ENCODE data around the gene RNF141.

Gene RNF141

DNA sequence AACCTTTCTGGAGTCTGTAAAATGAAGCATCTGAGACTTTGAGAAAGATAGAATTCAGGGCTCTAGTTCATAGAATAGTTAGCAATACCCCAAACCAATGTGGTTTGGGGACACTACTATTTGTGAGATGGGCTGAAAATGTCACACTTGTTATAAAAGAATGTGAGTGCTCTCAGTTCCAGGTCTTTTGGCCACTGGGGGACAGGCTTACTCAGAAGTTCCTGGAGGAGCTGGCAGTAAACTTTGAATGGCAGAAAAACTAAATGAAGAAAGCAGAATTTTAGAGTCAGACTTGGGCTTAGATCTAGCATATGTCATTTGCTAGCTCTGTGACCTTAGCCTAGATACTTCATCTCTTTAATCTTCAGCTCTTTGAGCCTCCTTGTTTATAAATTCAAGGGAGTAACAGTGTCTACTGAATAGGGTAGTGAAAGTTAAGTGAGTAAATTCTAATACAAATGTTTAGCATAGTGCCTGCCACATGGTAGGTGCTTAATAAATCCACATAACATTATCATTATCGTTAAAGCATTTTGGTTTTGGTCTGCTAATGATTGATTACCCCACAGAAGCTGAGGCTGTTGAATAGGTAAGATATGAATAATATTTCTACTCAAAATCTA lies 23.8 kb upstream of the RNF141 start:
- TF ChIP-seq CTCF (IDR thresholded peaks at IDR 0.05; ENCODE audit: control insufficient read depth, insufficient read depth, low read depth, low read length, missing control alignments), result peak; percentile 55
- DNase-seq (ENCODE audit: low read depth), result no peak

DNA sequence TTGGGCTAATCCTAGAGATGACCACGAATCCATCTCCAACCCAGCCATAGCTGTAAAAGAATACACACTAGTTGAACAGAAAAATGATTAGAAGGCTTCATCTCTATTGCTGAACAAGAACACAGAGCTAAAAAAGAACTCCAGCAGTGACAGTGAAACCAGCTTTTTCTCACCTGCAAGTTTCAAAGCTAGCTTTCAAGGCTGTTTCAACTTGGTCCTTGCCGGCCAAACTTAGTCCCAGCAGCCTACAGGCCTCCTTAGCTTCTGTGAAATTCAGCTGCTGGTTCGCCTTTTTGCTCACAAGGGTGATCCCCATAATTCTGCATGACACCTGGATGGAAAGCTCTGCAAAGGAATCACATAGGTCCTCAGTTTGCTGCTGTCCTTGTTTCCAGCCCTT lies 23.0 kb upstream of the RNF141 start:
- no peak for DNase-seq (ENCODE audit: low read depth)
- H3K4me3 ChIP-seq (ENCODE audit: control insufficient read depth, low read depth, low read length), result no peak overlapping the region
- no peak for TF ChIP-seq CTCF (IDR thresholded peaks at IDR 0.05; ENCODE audit: control insufficient read depth, insufficient read depth, low read depth, low read length, missing control alignments)

More for the DNA sequence above, 23.8 kb upstream of the RNF141 start:
- H3K4me3 ChIP-seq (ENCODE audit: control insufficient read depth, low read depth, low read length), result no peak overlapping the region

GRCh38 chr11:10561947-10562346 lies 21.0 kb upstream of the RNF141 start:
- no peak for TF ChIP-seq CTCF (IDR thresholded peaks at IDR 0.05; ENCODE audit: control insufficient read depth, insufficient read depth, low read depth, low read length, missing control alignments)
- DNase-seq (ENCODE audit: low read depth), result no peak
- no peak overlapping the region for H3K4me3 ChIP-seq (ENCODE audit: control insufficient read depth, low read depth, low read length)

GRCh38 chr11:10561043-10561818 lies 20.2 kb upstream of the RNF141 start:
- TF ChIP-seq CTCF (IDR thresholded peaks at IDR 0.05; ENCODE audit: control insufficient read depth, insufficient read depth, low read depth, low read length, missing control alignments), result no peak
- no peak overlapping the region for H3K4me3 ChIP-seq (ENCODE audit: control insufficient read depth, low read depth, low read length)
- DNase-seq (ENCODE audit: low read depth), result no peak

DNA sequence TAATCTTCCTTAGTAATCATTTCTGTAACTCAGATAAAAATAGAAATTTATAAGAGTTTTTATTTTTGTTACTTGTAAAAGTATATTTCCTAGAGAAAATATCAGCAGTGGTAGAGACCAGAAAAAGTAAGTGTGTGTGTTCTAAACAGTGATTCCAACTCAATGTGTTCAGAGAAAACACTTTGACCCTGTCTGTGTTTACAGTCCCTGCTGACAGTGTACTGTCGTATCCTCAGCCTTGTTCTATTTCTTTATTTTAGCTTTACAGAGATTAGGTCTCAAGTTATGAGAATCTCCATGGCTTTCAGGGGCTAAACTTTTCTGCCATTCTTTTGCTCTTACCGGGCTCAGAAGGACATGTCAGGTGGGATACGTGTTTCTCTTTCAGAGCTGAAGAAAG lies 17.3 kb upstream of the RNF141 start:
- TF ChIP-seq CTCF (IDR thresholded peaks at IDR 0.05; ENCODE audit: control insufficient read depth, insufficient read depth, low read depth, low read length, missing control alignments), result no peak
- DNase-seq (ENCODE audit: low read depth), result no peak
- H3K4me3 ChIP-seq (ENCODE audit: control insufficient read depth, low read depth, low read length), result no peak overlapping the region

GRCh38 chr11:10556590-10556989 lies 15.6 kb upstream of the RNF141 start:
- TF ChIP-seq CTCF (IDR thresholded peaks at IDR 0.05; ENCODE audit: control insufficient read depth, insufficient read depth, low read depth, low read length, missing control alignments), result no peak
- no peak overlapping the region for H3K4me3 ChIP-seq (ENCODE audit: control insufficient read depth, low read depth, low read length)
- DNase-seq (ENCODE audit: low read depth), result no peak

Measured in AG09309 (cell line).